Loucy (cell line): ENCODE results near the gene FBXO47.
"Not testable (repeated sequence)": the region's sequence is repeated elsewhere in the genome, so short reads cannot be mapped to it uniquely, and the experiment has no call there.

ENCODE experiments used
- H2AFZ ChIP-seq: fragments of 200-600 bp; sonication (generic); 2 replicates; pipeline ENCODE4 v1.6.0; 2016; ENCODE audit warnings: antibody characterized with exemption, mild to moderate bottlenecking, low read length, moderate library complexity
- H3F3A ChIP-seq: fragments of 200-600 bp; 2 replicates; pipeline ENCODE4 v1.6.0; 2016; ENCODE audit warnings: antibody characterized with exemption, low read depth, mild to moderate bottlenecking
- H3K27me3 ChIP-seq: fragments of 200-600 bp; sonication (generic); 2 replicates; pipeline ENCODE4 v1.6.1; 2014; ENCODE audit warnings: low read length, mild to moderate bottlenecking; ENCODE audit not compliant: insufficient read depth, poor library complexity, severe bottlenecking
- H3K36me3 ChIP-seq: fragments of 200-600 bp; sonication (generic); 2 replicates; pipeline ENCODE4 v1.6.1; 2016; ENCODE audit warnings: low read length; ENCODE audit not compliant: insufficient read depth
- H3K4me1 ChIP-seq: fragments of 200-600 bp; sonication (generic); 2 replicates; pipeline ENCODE4 v1.5.1; 2014; ENCODE audit warnings: low read length, mild to moderate bottlenecking; ENCODE audit not compliant: insufficient read depth, poor library complexity, severe bottlenecking
- H3K4me2 ChIP-seq: fragments of 200-600 bp; sonication (generic); 2 replicates; pipeline ENCODE4 v1.6.0; 2014; ENCODE audit warnings: antibody characterized with exemption, low read length, low read depth, mild to moderate bottlenecking; ENCODE audit not compliant: poor library complexity, severe bottlenecking
- H3K4me3 ChIP-seq: fragments of 200-600 bp; sonication (generic); 2 replicates; pipeline ENCODE4 v1.5.1; 2014; ENCODE audit warnings: low read length, mild to moderate bottlenecking, mixed read lengths; ENCODE audit not compliant: poor library complexity, severe bottlenecking
- H3K79me2 ChIP-seq: fragments of 200-600 bp; sonication (generic); 2 replicates; pipeline ENCODE4 v1.6.1; 2014; ENCODE audit warnings: low read length; ENCODE audit not compliant: insufficient read depth
- H3K9ac ChIP-seq: fragments of 200-600 bp; sonication (generic); 2 replicates; pipeline ENCODE4 v1.6.0; 2014; ENCODE audit warnings: mild to moderate bottlenecking, low read depth, low read length, moderate library complexity; ENCODE audit not compliant: poor library complexity, severe bottlenecking
- H3K9me2 ChIP-seq: fragments of 200-600 bp; sonication (generic); replicated peaks from 2 replicates; pipeline ENCODE4 v1.6.1; 2016; ENCODE audit warnings: low read depth, low read length, mixed read lengths
- H3K9me3 ChIP-seq: fragments of 200-600 bp; sonication (generic); 2 replicates; pipeline ENCODE4 v1.6.1; 2014; ENCODE audit warnings: mild to moderate bottlenecking, antibody characterized with exemption, low read length, low read depth; ENCODE audit not compliant: insufficient read depth
- H4K20me1 ChIP-seq: fragments of 200-600 bp; sonication (generic); 2 replicates; pipeline ENCODE4 v1.6.0; 2014; ENCODE audit warnings: antibody characterized with exemption, low read length, mild to moderate bottlenecking; ENCODE audit not compliant: insufficient read depth, poor library complexity, severe bottlenecking
- CTCF ChIP-seq: fragments of 200-600 bp; sonication (generic); conservative IDR thresholded peaks from 2 replicates; pipeline ENCODE4 v1.5.1; 2014; ENCODE audit warnings: mild to moderate bottlenecking, antibody characterized with exemption, low read length
- EZH2phosphoT487 ChIP-seq: fragments of 200-600 bp; IDR thresholded peaks from 2 replicates; pipeline ENCODE4 v1.6.1; 2018; ENCODE audit warnings: antibody characterized with exemption, mild to moderate bottlenecking, moderate library complexity, borderline replicate concordance

FBXO47 gene

GRCh38 chr17:38912221-38912813 is 54.9 kb downstream of the FBXO47 start:
- Histone ChIP-seq H4K20me1 (peaks cover 7% of the 10 kb centered on the region), H3K79me2 (peaks cover 44% of the 10 kb centered on the region), H3K9me3 (no peaks in the 10 kb centered on the region), H3K9me2 (no peaks in the 10 kb centered on the region), H3K9ac (no peak overlapping the region), H2AFZ (no peak overlapping the region), H3K4me1 (peaks cover 6% of the 10 kb centered on the region), H3K4me2 (no peak overlapping the region), H3K27me3 (no peaks in the 10 kb centered on the region), H3F3A (no peaks in the 10 kb centered on the region), H3K36me3 (peaks cover 77% of the 10 kb centered on the region; the same call in 1 of the 2 replicates), H3K4me3 (no peak overlapping the region)
- no peak for TF ChIP-seq CTCF
- no peak for TF ChIP-seq EZH2phosphoT487

GRCh38 chr17:38911731-38912081 is 55.5 kb downstream of the FBXO47 start:
- not testable (repeated sequence) for H3K9me3 ChIP-seq, H3K4me2 ChIP-seq, H3K4me1 ChIP-seq, H3K9ac ChIP-seq, H2AFZ ChIP-seq, H3K4me3 ChIP-seq, H3K9me2 ChIP-seq, H3K27me3 ChIP-seq, H3F3A ChIP-seq
- Histone ChIP-seq H4K20me1 (peaks cover 10% of the 10 kb centered on the region), H3K79me2 (peaks cover 50% of the 10 kb centered on the region), H3K36me3 (peaks cover 77% of the 10 kb centered on the region; the same call in 1 of the 2 replicates)

GRCh38 chr17:38911081-38911730 is 56.0 kb downstream of the FBXO47 start:
- Histone ChIP-seq H2AFZ (no peak overlapping the region), H3K9ac (no peak overlapping the region), H3K9me3 (no peaks in the 10 kb centered on the region), H4K20me1 (peaks cover 10% of the 10 kb centered on the region), H3K9me2 (no peaks in the 10 kb centered on the region), H3K4me3 (no peak overlapping the region), H3K36me3 (peaks cover 75% of the 10 kb centered on the region; the same call in 1 of the 2 replicates), H3F3A (no peaks in the 10 kb centered on the region), H3K27me3 (no peaks in the 10 kb centered on the region), H3K79me2 (peaks cover 54% of the 10 kb centered on the region), H3K4me1 (peaks cover 6% of the 10 kb centered on the region), H3K4me2 (no peak overlapping the region)
- TF ChIP-seq CTCF = no peak
- no peak for TF ChIP-seq EZH2phosphoT487

- H3K9me3 ChIP-seq = no peaks in the 10 kb centered on the region
- peaks cover 69% of the 10 kb centered on the region; the same call in 1 of the 2 replicates for H3K36me3 ChIP-seq
- no peak overlapping the region for H3K9ac ChIP-seq
- H4K20me1 ChIP-seq = peaks cover 16% of the 10 kb centered on the region
- TF ChIP-seq EZH2phosphoT487 (no peak), CTCF (no peak)
- no peak overlapping the region for H3K4me3 ChIP-seq
- no peaks in the 10 kb centered on the region for H3F3A ChIP-seq
- H3K27me3 ChIP-seq = no peaks in the 10 kb centered on the region
- H3K4me2 ChIP-seq = no peak overlapping the region
- peaks cover 63% of the 10 kb centered on the region for H3K79me2 ChIP-seq
- no peak overlapping the region for H2AFZ ChIP-seq
- H3K9me2 ChIP-seq = no peaks in the 10 kb centered on the region
- peaks cover 6% of the 10 kb centered on the region for H3K4me1 ChIP-seq
Observed at GRCh38 chr17:38910325-38910724, 56.9 kb downstream of the FBXO47 start.
